ENCODE results near the gene ETV6.

Gene ETV6

DNA sequence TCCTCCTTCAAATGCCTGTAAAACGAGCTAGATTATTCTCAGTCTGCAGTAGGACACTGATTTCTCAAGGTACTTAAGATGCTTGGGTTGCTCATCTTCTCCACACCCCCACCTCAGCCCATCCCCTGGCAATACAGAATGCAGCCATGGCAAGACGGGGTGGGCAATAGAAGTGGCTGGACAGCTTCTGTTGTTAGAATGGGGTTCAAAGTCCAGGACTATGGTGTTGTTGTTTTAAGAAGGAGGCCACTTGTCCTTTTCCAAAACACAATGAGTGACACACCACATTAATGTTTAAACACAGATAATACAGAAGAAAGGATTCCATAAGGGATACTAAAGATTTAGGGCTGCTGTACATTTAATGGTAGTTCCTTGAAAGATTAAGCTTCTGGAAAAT, 232.4 kb downstream of the ETV6 start:
- H3K9me3 ChIP-seq (ENCODE audit: insufficient read depth, low read length, severe bottlenecking), result no peaks in the 10 kb centered on the region
- no peak overlapping the region for H3K4me3 ChIP-seq (ENCODE audit: low read depth in 1 of 2, low read length in 2 of 2)
- peaks cover 93% of the 10 kb centered on the region for H3K36me3 ChIP-seq (ENCODE audit: insufficient read depth, low read length)
- no peaks in the 10 kb centered on the region for H3K27me3 ChIP-seq (ENCODE audit: insufficient read depth, low read length, poor library complexity)
- no peaks in the 10 kb centered on the region for H4K20me1 ChIP-seq (ENCODE audit: insufficient read depth, low read length)
- ATAC-seq (ENCODE audit: insufficient read depth, low read depth) (no peak), DNase-seq (no peak)
- TF ChIP-seq EZH2 (IDR thresholded peaks at IDR 0.05; ENCODE audit: borderline replicate concordance, low read depth, low read length, severe bottlenecking) (no peak), CTCF (IDR thresholded peaks at IDR 0.05; ENCODE audit: borderline replicate concordance, extremely low read depth, low read length, poor library complexity, severe bottlenecking) (peak; percentile 4)
- peaks cover 27% of the 10 kb centered on the region for H3K4me1 ChIP-seq (ENCODE audit: insufficient read depth, low read length)
- H3K4me2 ChIP-seq (ENCODE audit: insufficient read depth, low read length), result no peak overlapping the region
- no peak overlapping the region for H2AFZ ChIP-seq (ENCODE audit: low read depth, low read length)
- H3K27ac ChIP-seq (ENCODE audit: low read length), result peak overlapping the region; percentile 45
- H3K79me2 ChIP-seq (ENCODE audit: insufficient read depth, low read length), result peaks cover 44% of the 10 kb centered on the region
- H3K9ac ChIP-seq (ENCODE audit: low read depth, low read length), result no peak overlapping the region

GRCh38 chr12:11882301-11883019, 233.0 kb downstream of the ETV6 start:
- no peaks in the 10 kb centered on the region for H3K9me3 ChIP-seq (ENCODE audit: insufficient read depth, low read length, severe bottlenecking)
- no peak overlapping the region for H2AFZ ChIP-seq (ENCODE audit: low read depth, low read length)
- no peaks in the 10 kb centered on the region for H4K20me1 ChIP-seq (ENCODE audit: insufficient read depth, low read length)
- H3K36me3 ChIP-seq (ENCODE audit: insufficient read depth, low read length), result peaks cover 97% of the 10 kb centered on the region
- H3K27ac ChIP-seq (ENCODE audit: low read length), result peak overlapping the region; percentile 12; the same call in 1 of the 2 replicates
- H3K27me3 ChIP-seq (ENCODE audit: insufficient read depth, low read length, poor library complexity), result no peaks in the 10 kb centered on the region
- ATAC-seq (ENCODE audit: insufficient read depth, low read depth) (no peak), DNase-seq (no peak)
- TF ChIP-seq CTCF (IDR thresholded peaks at IDR 0.05; ENCODE audit: borderline replicate concordance, extremely low read depth, low read length, poor library complexity, severe bottlenecking) (no peak), EZH2 (IDR thresholded peaks at IDR 0.05; ENCODE audit: borderline replicate concordance, low read depth, low read length, severe bottlenecking) (no peak)
- H3K4me2 ChIP-seq (ENCODE audit: insufficient read depth, low read length), result no peak overlapping the region
- peaks cover 42% of the 10 kb centered on the region for H3K79me2 ChIP-seq (ENCODE audit: insufficient read depth, low read length)
- H3K4me3 ChIP-seq (ENCODE audit: low read depth in 1 of 2, low read length in 2 of 2), result no peak overlapping the region
- H3K9ac ChIP-seq (ENCODE audit: low read depth, low read length), result no peak overlapping the region
- peaks cover 21% of the 10 kb centered on the region for H3K4me1 ChIP-seq (ENCODE audit: insufficient read depth, low read length)

DNA sequence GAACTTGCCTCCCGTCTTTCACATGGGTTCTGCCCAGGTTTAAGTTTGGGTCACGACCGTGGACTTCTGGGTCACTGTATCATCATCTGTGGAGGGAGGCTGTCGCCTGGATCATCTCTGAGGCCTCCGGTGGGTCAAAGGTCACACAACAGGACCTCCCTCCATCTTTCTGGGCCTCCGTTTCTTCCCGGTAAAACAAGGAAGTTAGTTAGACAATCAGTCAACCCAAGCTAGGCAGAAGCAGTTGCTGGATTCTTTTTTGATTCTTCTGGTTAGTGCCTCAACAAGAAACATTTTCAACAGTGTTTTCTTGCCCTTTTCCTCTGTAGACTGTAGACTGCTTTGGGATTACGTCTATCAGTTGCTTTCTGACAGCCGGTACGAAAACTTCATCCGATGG, 234.6 kb downstream of the ETV6 start:
- Histone ChIP-seq H3K27me3 (ENCODE audit: insufficient read depth, low read length, poor library complexity) (no peaks in the 10 kb centered on the region), H3K9me3 (ENCODE audit: insufficient read depth, low read length, severe bottlenecking) (no peaks in the 10 kb centered on the region), H3K27ac (ENCODE audit: low read length) (peak overlapping the region; percentile 51), H2AFZ (ENCODE audit: low read depth, low read length) (no peak overlapping the region), H4K20me1 (ENCODE audit: insufficient read depth, low read length) (no peaks in the 10 kb centered on the region), H3K4me3 (ENCODE audit: low read depth in 1 of 2, low read length in 2 of 2) (no peak overlapping the region), H3K79me2 (ENCODE audit: insufficient read depth, low read length) (peaks cover 26% of the 10 kb centered on the region), H3K36me3 (ENCODE audit: insufficient read depth, low read length) (peaks cover 94% of the 10 kb centered on the region), H3K4me1 (ENCODE audit: insufficient read depth, low read length) (peaks cover 5% of the 10 kb centered on the region), H3K9ac (ENCODE audit: low read depth, low read length) (no peak overlapping the region), H3K4me2 (ENCODE audit: insufficient read depth, low read length) (no peak overlapping the region)
- DNase-seq (no peak), ATAC-seq (ENCODE audit: insufficient read depth, low read depth) (no peak)
- TF ChIP-seq CTCF (IDR thresholded peaks at IDR 0.05; ENCODE audit: borderline replicate concordance, extremely low read depth, low read length, poor library complexity, severe bottlenecking), result no peak
- TF ChIP-seq EZH2 (IDR thresholded peaks at IDR 0.05; ENCODE audit: borderline replicate concordance, low read depth, low read length, severe bottlenecking), result no peak
